Measurements from ENCODE around the gene ZNF337. TPM values are rescaled to one million over a fixed set of nuclear protein-coding genes. Genes with fewer than 3 reads are reported as not detected.

ZNF337 gene
- total and polyA plus RNA-seq, 2 of the 13 experiments (the other 11 are each of a cell fraction or from before 2014, with no cell fraction given) = 17.0 to 19.6 TPM

- Histone ChIP-seq H3K27ac (ENCODE audit: extremely low read length, insufficient read depth, low read length) (no peak overlapping the region), H2AFZ (ENCODE audit: low read length) (no peak overlapping the region), H3K27me3 (ENCODE audit: control insufficient read depth in 1 of 2, insufficient read depth in 2 of 2, low read length in 2 of 2) (no peaks in the 10 kb centered on the region), H3K4me3 (replicated peaks in 1 of 3; ENCODE audit: insufficient read depth in 1 of 3, low read depth in 2 of 3, low read length in 3 of 3) (no peak overlapping the region), H3K9me3 (ENCODE audit: low read length) (peaks cover 19% of the 10 kb centered on the region), H3K4me1 (ENCODE audit: insufficient read depth, low read length) (peaks cover 7% of the 10 kb centered on the region; the same call in 1 of the 2 replicates), H3K9ac (ENCODE audit: insufficient read depth, low read depth, low read length) (no peak overlapping the region), H3K36me3 (replicated peaks in 1 of 2; ENCODE audit: control insufficient read depth in 1 of 2, insufficient read depth in 2 of 2, low read length in 2 of 2) (no peaks in the 10 kb centered on the region), H3K4me2 (ENCODE audit: low read depth, low read length) (no peak overlapping the region), H3K79me2 (ENCODE audit: insufficient read depth, low read length) (no peaks in the 10 kb centered on the region), H4K20me1 (ENCODE audit: insufficient read depth, low read length) (no peaks in the 10 kb centered on the region)
- FAIRE-seq (no peak), DNase-seq (ENCODE audit: low spot score) (no peak), ATAC-seq (no peak)
- ChIA-PET POLR2A (no interaction called here), CTCF (ENCODE audit: low intra/inter-chr PET ratio, low total read pairs) (no interaction called here)
- intact Hi-C loops (cut with micrococcal nuclease; ENCODE audit: unreplicated experiment) = no loop called here
- in situ Hi-C loops (cut with HindIII; ENCODE audit: extremely low pct_ligation_motif_present, low pct_unique_long_range_greater_than_20kb) = loop anchor here (10.0 kb wide), 1 partner anchor 61 kb away; no protein-coding TSS in a partner anchor
- BruUV-seq (replicated peaks) = no TSS peak
- TF ChIP-seq FOXO4 (CRISPR knock-in tag; conservative IDR thresholded peaks at IDR 0.05) (no peak), PLRG1 (conservative IDR thresholded peaks at IDR 0.05) (no peak), ZC3H13 (CRISPR knock-in tag; IDR thresholded peaks at IDR 0.05) (no peak), SIX1 (CRISPR knock-in tag; IDR thresholded peaks at IDR 0.05; ENCODE audit: borderline replicate concordance) (no peak), MYNN (CRISPR knock-in tag; IDR thresholded peaks at IDR 0.05; ENCODE audit: low read depth) (no peak), E2F2 (CRISPR knock-in tag; IDR thresholded peaks at IDR 0.05; ENCODE audit: borderline replicate concordance) (no peak), ZNF281 (CRISPR knock-in tag; IDR thresholded peaks at IDR 0.05; ENCODE audit: borderline replicate concordance) (no peak), ZNF597 (CRISPR knock-in tag; IDR thresholded peaks at IDR 0.05) (no peak), FOXC1 (CRISPR knock-in tag; IDR thresholded peaks at IDR 0.05; ENCODE audit: borderline replicate concordance) (no peak), PAF1 (CRISPR knock-in tag; IDR thresholded peaks at IDR 0.05) (no peak), MZF1 (CRISPR knock-in tag; IDR thresholded peaks at IDR 0.05; ENCODE audit: borderline replicate concordance) (no peak), ETV6 (CRISPR knock-in tag; conservative IDR thresholded peaks at IDR 0.05) (no peak), ZNF530 (CRISPR knock-in tag; IDR thresholded peaks at IDR 0.05; ENCODE audit: low read depth) (no peak), ZXDC (CRISPR knock-in tag; IDR thresholded peaks at IDR 0.05) (no peak)
These were observed 29.0 kb upstream of the ZNF337 start for GRCh38 chr20:25725639-25726038.
